C4-2B (cell line): ENCODE measurements around the gene ISLR2.

ENCODE experiments used
- CTCF ChIP-seq: fragments of 450-650 bp; conservative IDR thresholded peaks from 2 replicates; pipeline ENCODE4 v1.5.1; 2017; ENCODE audit warnings: mild to moderate bottlenecking
- ZFX ChIP-seq: fragments of 450-650 bp; IDR thresholded peaks from 2 replicates; pipeline ENCODE4 v1.6.1; 2017

GRCh38 chr15:74128785-74129585 lies 1.4 kb upstream of the ISLR2 start:
- no peak for TF ChIP-seq CTCF
- no peak for TF ChIP-seq ZFX
